ENCODE measurements around the gene DALRD3. TPM values are rescaled to one million over a fixed set of nuclear protein-coding genes. Genes with fewer than 3 reads are reported as not detected.

The DALRD3 gene
- total RNA-seq, 1 donor from 2014 or later, result 45.5 TPM

- Mint-ChIP-seq H3K36me3 (ENCODE audit: insufficient read depth) (peaks cover 20% of the 10 kb centered on the region), H3K9me3 (ENCODE audit: low read depth) (no peaks in the 10 kb centered on the region), H3K27me3 (peaks cover 13% of the 10 kb centered on the region), H3K4me1 (ENCODE audit: low read depth) (peaks cover 23% of the 10 kb centered on the region), H3K4me3 (ENCODE audit: low read depth) (peak overlapping the region; percentile 100), H3K27ac (peak overlapping the region; percentile 100)
- no peak for DNase-seq (ENCODE audit: low spot score, unreplicated experiment)
- TF ChIP-seq CTCF (IDR thresholded peaks at IDR 0.05; ENCODE audit: unreplicated experiment), result no peak
Observed at GRCh38 chr3:49006408-49007067, 11.8 kb downstream of the DALRD3 start.

- H3K27ac Mint-ChIP-seq, result no peak overlapping the region
Observed at GRCh38 chr3:49005998-49006397, 12.4 kb downstream of the DALRD3 start.

GRCh38 chr3:49005303-49005680 lies 13.1 kb downstream of the DALRD3 start:
- peaks cover 30% of the 10 kb centered on the region for H3K4me1 Mint-ChIP-seq (ENCODE audit: low read depth)
- no peak overlapping the region for H3K4me3 Mint-ChIP-seq (ENCODE audit: low read depth)
- peaks cover 21% of the 10 kb centered on the region for H3K27me3 Mint-ChIP-seq
- TF ChIP-seq CTCF (IDR thresholded peaks at IDR 0.05; ENCODE audit: unreplicated experiment), result no peak
- no peak overlapping the region for H3K27ac Mint-ChIP-seq
- peaks cover 17% of the 10 kb centered on the region for H3K36me3 Mint-ChIP-seq (ENCODE audit: insufficient read depth)
- DNase-seq (ENCODE audit: low spot score, unreplicated experiment), result no peak
- no peaks in the 10 kb centered on the region for H3K9me3 Mint-ChIP-seq (ENCODE audit: low read depth)

More at GRCh38 chr3:49005998-49006397, 12.4 kb downstream of the DALRD3 start:
- Mint-ChIP-seq H3K4me3 (ENCODE audit: low read depth) (peak overlapping the region; percentile 100), H3K27me3 (peaks cover 16% of the 10 kb centered on the region), H3K36me3 (ENCODE audit: insufficient read depth) (peaks cover 17% of the 10 kb centered on the region), H3K4me1 (ENCODE audit: low read depth) (peaks cover 25% of the 10 kb centered on the region), H3K9me3 (ENCODE audit: low read depth) (no peaks in the 10 kb centered on the region)
- TF ChIP-seq CTCF (IDR thresholded peaks at IDR 0.05; ENCODE audit: unreplicated experiment), result no peak
- no peak for DNase-seq (ENCODE audit: low spot score, unreplicated experiment)

GRCh38 chr3:49004352-49005302 lies 13.8 kb downstream of the DALRD3 start:
- no peak for TF ChIP-seq CTCF (IDR thresholded peaks at IDR 0.05; ENCODE audit: unreplicated experiment)
- DNase-seq (ENCODE audit: low spot score, unreplicated experiment), result no peak
- peaks cover 35% of the 10 kb centered on the region for H3K4me1 Mint-ChIP-seq (ENCODE audit: low read depth)
- H3K27me3 Mint-ChIP-seq, result peaks cover 21% of the 10 kb centered on the region
- H3K36me3 Mint-ChIP-seq (ENCODE audit: insufficient read depth), result peaks cover 17% of the 10 kb centered on the region
- H3K9me3 Mint-ChIP-seq (ENCODE audit: low read depth), result no peaks in the 10 kb centered on the region
- no peak overlapping the region for H3K27ac Mint-ChIP-seq
- no peak overlapping the region for H3K4me3 Mint-ChIP-seq (ENCODE audit: low read depth)

- DNase-seq (ENCODE audit: low spot score, unreplicated experiment), result no peak
- TF ChIP-seq CTCF (IDR thresholded peaks at IDR 0.05; ENCODE audit: unreplicated experiment), result no peak
- H3K9me3 Mint-ChIP-seq (ENCODE audit: low read depth), result no peaks in the 10 kb centered on the region
- H3K36me3 Mint-ChIP-seq (ENCODE audit: insufficient read depth), result peaks cover 5% of the 10 kb centered on the region
- H3K4me1 Mint-ChIP-seq (ENCODE audit: low read depth), result peaks cover 36% of the 10 kb centered on the region
- H3K4me3 Mint-ChIP-seq (ENCODE audit: low read depth), result no peak overlapping the region
- H3K27me3 Mint-ChIP-seq, result peaks cover 24% of the 10 kb centered on the region
- H3K27ac Mint-ChIP-seq, result no peak overlapping the region
Observed at GRCh38 chr3:49001155-49001554, 17.2 kb downstream of the DALRD3 start.

Measured in progenitor cell of endocrine pancreas (in vitro differentiated cells).